GM12872 (cell line): ENCODE results near the gene PRR20G.

Experiments used
- TF ChIP-seq, protein P1 (sequence below): IDR thresholded peaks from 3 replicates; pipeline ENCODE4 v1.5.1; 2011; ENCODE audit warnings: low read depth, mild to moderate bottlenecking, low read length, moderate library complexity; ENCODE audit not compliant: insufficient read depth

Gene PRR20G

DNA sequence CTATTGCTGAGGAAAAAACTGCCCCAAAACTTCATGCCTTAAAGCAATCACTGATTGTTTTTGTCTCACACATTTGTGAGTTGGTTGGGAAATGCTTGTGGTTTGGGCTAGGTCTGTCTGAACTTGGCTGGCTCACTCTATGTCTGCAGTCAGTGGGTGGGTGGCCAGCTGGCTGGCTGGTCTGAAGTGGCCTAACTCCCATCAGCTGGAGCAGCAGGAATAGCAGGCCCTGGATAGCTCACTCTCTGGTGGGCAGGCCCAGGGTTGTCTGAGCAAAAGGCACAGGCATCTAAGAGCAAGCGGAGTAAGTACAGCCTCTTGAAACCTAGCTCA lies 37.7 kb upstream of the PRR20G start:
- TF ChIP-seq, protein P1, sequence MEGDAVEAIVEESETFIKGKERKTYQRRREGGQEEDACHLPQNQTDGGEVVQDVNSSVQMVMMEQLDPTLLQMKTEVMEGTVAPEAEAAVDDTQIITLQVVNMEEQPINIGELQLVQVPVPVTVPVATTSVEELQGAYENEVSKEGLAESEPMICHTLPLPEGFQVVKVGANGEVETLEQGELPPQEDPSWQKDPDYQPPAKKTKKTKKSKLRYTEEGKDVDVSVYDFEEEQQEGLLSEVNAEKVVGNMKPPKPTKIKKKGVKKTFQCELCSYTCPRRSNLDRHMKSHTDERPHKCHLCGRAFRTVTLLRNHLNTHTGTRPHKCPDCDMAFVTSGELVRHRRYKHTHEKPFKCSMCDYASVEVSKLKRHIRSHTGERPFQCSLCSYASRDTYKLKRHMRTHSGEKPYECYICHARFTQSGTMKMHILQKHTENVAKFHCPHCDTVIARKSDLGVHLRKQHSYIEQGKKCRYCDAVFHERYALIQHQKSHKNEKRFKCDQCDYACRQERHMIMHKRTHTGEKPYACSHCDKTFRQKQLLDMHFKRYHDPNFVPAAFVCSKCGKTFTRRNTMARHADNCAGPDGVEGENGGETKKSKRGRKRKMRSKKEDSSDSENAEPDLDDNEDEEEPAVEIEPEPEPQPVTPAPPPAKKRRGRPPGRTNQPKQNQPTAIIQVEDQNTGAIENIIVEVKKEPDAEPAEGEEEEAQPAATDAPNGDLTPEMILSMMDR = no peak

DNA sequence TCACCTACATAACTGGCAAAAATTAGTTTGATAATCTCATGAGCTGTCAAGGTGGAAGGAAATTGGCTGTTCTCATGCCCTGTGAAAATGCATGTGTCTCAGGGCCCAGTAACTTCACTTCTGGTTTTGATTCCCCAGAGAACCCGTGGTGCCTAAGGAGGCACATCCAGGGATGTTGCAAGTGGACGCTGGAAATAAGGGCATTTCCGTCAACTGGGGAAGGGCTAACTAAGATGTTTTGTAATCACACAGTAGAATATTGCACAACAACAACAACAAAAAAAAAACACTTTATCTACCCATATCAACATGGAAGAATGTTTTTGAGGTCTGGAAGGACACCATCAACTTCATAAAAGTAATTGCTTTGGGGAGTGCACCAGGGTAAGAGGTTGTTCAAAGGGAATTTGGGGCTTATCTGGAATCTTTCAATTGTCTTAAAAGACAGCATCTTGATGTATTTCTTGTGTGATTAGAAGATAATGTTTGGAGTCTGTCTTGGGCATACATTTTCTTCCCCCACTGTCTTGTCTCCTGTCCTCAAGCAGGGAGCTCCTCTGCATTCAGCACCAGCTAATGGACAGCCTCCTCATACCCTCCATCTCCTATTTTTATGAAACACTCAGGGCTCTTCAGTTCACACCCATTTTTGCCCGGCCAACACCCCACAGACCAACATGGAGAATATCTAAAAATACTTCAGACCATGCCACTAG lies 37.2 kb upstream of the PRR20G start:
- TF ChIP-seq, protein P1 = no peak

DNA sequence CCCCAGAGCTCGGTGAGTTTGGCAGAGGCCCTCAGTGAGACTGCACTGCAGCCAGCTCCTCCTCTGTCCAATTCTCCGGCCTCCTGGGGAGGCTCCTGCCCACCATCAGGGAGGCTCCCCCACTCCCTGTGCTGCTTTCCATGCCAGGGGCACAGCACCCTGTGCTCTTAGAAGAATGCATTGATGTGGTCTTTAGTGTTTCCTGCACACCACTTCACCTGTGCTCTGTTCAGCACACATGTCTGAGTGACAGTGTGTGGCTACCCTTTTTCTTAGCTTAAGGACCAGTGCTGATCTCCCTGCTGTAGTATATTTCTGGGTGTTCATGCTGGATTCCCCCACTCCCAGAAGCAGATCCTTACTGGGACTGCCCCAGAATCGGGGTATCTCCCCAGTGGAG lies 36.2 kb upstream of the PRR20G start:
- TF ChIP-seq, protein P1 = no peak

DNA sequence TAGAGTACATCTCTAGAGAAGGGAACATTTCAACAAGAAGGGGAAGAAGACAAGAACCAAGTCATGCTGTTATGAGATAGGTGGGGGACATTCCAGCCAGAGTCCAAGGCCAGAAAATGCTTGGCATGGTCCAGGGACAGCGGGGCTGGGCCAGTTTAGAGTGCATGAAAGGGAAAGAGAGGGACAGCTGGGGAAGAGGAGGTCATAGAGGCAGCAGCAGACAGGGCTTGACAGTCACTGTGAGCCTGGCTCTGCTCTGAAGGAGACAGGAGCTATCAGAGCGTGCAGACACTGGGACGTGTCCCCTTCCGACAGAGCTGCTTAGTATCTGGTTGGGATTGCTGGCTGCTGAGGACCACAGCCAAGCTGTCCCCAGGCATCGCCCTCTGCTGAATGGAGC lies 35.7 kb upstream of the PRR20G start:
- TF ChIP-seq, protein P1 = no peak

DNA sequence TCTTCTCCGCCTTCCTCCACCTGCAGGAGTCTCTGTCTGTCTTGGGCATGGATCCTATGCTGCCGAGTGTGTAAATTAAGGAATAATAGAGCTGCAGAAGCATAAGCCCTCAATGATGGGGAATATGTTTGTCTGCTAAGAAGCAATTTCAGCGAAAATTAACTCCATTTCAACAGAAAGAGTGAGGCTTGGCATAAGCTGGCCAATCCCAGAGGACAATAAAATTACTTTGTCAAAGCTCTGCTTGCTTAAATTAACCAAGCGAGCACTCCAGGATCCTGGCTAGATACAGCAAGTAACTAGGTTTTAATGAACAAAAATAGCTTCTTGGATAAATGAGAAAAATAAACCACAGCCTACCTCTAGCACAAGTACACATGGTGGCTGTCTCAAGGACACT lies 33.5 kb upstream of the PRR20G start:
- TF ChIP-seq, protein P1 = no peak

DNA sequence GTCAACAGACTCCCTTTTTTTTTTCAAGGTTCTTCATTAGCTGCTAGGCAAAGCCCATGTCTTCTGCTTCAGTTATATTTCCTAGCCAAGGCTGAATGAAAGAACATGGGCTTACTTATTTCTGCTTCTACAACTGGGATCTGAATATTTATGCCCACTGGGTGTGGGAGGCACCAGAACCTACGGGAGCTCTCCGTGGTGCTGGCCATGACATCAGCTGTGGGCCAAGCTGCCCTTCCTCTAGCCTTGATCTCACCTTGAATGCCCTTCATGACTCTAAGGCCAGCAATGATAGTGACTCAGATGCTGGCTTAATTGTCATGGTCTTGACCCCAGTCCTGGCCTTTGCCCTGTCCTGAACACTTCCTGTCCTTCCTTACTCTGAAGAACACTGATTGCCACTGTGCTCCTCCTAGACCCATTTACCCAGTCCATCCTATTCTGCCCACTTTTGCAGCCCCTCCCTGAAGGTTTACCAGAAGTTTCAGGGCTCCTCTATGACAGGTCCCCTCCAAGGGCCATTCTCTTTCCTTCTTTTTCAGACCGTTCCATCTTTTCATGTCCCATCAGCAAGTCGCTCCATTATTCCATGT lies 32.8 kb upstream of the PRR20G start:
- TF ChIP-seq, protein P1 = no peak

DNA sequence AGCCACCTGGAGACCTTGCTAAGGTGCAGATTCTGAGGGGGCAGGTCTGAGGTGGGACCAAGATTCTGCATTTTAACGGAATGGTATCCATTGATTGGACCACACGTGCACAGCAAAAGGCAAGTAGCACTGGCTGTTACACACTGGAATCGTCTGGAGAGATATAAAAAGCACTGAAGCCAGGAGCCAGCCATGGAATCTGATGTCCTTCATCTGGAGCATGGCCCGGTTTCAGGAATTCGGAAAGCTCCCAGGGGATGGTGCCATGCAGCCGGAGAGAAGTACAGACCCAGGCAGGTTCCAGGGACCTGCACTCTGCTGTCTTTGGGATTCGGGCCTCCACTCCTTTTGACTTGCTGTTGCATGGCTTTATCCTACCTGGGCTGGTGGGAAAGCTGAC lies 28.8 kb upstream of the PRR20G start:
- TF ChIP-seq, protein P1 = no peak
